Measurements from ENCODE around the gene NAA80. TPM values are rescaled to one million over a fixed set of nuclear protein-coding genes. Genes with fewer than 3 reads are reported as not detected.

The NAA80 gene
- total and polyA plus RNA-seq, 2 donors (not counting 3 experiments of a cell fraction or from before 2014, with no cell fraction given): 9.0 to 13.1 TPM

DNA sequence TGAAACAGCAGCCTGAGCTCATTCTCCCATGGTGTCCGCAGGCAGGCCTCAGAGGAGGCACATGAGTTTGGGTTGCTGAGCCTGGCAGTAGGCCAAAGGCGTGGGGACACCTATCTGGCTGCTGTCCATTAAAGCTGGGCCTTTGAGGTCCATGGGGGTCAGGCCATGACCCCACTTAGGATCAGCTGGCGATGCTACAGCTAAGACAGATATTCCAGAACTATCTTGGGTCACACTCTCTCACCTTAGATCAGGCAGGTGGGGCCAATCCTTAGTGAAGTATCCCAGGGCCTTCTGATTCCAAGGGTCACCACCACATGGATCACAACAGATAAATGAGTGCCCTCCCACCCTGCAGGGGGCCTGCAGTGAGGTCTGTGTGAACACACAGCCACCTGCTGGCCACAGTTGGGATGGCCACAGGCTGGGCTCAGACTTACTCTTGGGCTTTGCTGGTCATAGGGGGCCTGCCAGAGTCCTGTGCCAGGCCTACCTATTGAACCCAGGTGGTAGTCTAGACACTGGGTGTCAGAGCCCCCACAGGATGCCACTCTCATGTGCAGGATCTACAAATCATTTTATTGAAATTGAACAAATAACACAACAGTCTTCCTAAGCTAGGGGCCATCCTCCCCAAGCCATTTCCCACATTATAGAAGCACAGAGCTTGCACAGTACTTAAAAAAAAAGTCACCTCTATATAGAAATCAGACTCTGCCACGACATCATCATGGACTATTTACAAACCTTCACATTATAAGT lies 25.3 kb upstream of the NAA80 start:
- H3K4me1 ChIP-seq (ENCODE audit: control insufficient read depth, extremely low read depth, insufficient read depth, low read length): peaks cover 45% of the 10 kb centered on the region

More for the DNA sequence above, 25.3 kb upstream of the NAA80 start:
- intact Hi-C loops (cut with micrococcal nuclease): loop anchor here (1.0 to 2.0 kb wide), 3 partner anchors 50 to 129 kb away; no protein-coding TSS in a partner anchor
- Histone ChIP-seq H3K9me3 (replicated peaks; ENCODE audit: control insufficient read depth, insufficient read depth, low read length) (no peaks in the 10 kb centered on the region), H3K4me3 (replicated peaks in 1 of 3; ENCODE audit: insufficient read depth in 1 of 3, low read depth in 1 of 3, low read length in 3 of 3) (no peak overlapping the region), H3K9me1 (replicated peaks; ENCODE audit: control insufficient read depth, extremely low read depth, insufficient read depth, low read length) (no peaks in the 10 kb centered on the region), H3K4me2 (ENCODE audit: insufficient read depth, low read length) (peak overlapping the region; percentile 59), H3K27ac (ENCODE audit: insufficient read depth, low read depth, low read length) (peak overlapping the region; percentile 99), H3K27me3 (ENCODE audit: control insufficient read depth in 2 of 2, insufficient read depth in 2 of 2, low read length in 2 of 2) (no peaks in the 10 kb centered on the region), H4K20me1 (replicated peaks; ENCODE audit: control insufficient read depth, extremely low read depth, insufficient read depth, low read length) (no peaks in the 10 kb centered on the region), H3K9ac (replicated peaks; ENCODE audit: extremely low read depth, insufficient read depth, low read length) (peak overlapping the region; percentile 83), H2AFZ (ENCODE audit: low read depth, low read length) (no peak overlapping the region), H3K36me3 (ENCODE audit: control insufficient read depth in 2 of 2, extremely low read depth in 1 of 2, insufficient read depth in 2 of 2, low read length in 2 of 2) (peaks cover 2 to 19% of the 10 kb centered on the region in 2 experiments), H3K79me2 (ENCODE audit: control insufficient read depth, insufficient read depth, low read length) (peaks cover 34% of the 10 kb centered on the region)
- FAIRE-seq: no peak
- TF ChIP-seq, protein P1, sequence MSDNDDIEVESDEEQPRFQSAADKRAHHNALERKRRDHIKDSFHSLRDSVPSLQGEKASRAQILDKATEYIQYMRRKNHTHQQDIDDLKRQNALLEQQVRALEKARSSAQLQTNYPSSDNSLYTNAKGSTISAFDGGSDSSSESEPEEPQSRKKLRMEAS (IDR thresholded peaks at IDR 0.05; ENCODE audit: insufficient read depth, insufficient read length): no peak
- TF ChIP-seq POLR2A (IDR thresholded peaks at IDR 0.05; ENCODE audit: low read depth, low read length) (peak; percentile 57), MYC (IDR thresholded peaks at IDR 0.05; ENCODE audit: low read depth, low read length) (no peak), FOS (IDR thresholded peaks at IDR 0.05; ENCODE audit: borderline replicate concordance, insufficient read depth, low read length) (no peak), EZH2 (IDR thresholded peaks at IDR 0.05; ENCODE audit: borderline replicate concordance, low read depth, low read length, severe bottlenecking) (no peak)
- TF ChIP-seq, protein P2, sequence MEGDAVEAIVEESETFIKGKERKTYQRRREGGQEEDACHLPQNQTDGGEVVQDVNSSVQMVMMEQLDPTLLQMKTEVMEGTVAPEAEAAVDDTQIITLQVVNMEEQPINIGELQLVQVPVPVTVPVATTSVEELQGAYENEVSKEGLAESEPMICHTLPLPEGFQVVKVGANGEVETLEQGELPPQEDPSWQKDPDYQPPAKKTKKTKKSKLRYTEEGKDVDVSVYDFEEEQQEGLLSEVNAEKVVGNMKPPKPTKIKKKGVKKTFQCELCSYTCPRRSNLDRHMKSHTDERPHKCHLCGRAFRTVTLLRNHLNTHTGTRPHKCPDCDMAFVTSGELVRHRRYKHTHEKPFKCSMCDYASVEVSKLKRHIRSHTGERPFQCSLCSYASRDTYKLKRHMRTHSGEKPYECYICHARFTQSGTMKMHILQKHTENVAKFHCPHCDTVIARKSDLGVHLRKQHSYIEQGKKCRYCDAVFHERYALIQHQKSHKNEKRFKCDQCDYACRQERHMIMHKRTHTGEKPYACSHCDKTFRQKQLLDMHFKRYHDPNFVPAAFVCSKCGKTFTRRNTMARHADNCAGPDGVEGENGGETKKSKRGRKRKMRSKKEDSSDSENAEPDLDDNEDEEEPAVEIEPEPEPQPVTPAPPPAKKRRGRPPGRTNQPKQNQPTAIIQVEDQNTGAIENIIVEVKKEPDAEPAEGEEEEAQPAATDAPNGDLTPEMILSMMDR (IDR thresholded peaks at IDR 0.05; ENCODE audit: extremely low read depth in 1 of 2, insufficient read depth in 1 of 2, low read depth in 1 of 2, low read length in 2 of 2): peak; percentile 89 to 91
- peak; percentile 76 for DNase-seq (ENCODE audit: low read depth, low spot score)
- ChIA-PET POLR2A (interaction anchor here (5.1 kb wide), 1 partner anchor 11 kb away, joined by 38 read pairs; no protein-coding TSS in a partner anchor), CTCF (interaction anchor here (0.6 to 4.3 kb wide), 24 partner anchors 8 to 218 kb away, joined by 3 to 66 read pairs (median 7); partner anchors contain the start of genes CYB561D2, HYAL1, HYAL3 and IFRD2)
- no TSS peak for BruUV-seq (replicated peaks)
- dilution Hi-C loops (cut with MboI; ENCODE audit: extremely low pct_ligation_motif_present, low sequenced_read_pairs): no loop called here

All from endothelial cell of umbilical vein (primary cell).